Measurements from ENCODE around the gene QRICH2.

DNA sequence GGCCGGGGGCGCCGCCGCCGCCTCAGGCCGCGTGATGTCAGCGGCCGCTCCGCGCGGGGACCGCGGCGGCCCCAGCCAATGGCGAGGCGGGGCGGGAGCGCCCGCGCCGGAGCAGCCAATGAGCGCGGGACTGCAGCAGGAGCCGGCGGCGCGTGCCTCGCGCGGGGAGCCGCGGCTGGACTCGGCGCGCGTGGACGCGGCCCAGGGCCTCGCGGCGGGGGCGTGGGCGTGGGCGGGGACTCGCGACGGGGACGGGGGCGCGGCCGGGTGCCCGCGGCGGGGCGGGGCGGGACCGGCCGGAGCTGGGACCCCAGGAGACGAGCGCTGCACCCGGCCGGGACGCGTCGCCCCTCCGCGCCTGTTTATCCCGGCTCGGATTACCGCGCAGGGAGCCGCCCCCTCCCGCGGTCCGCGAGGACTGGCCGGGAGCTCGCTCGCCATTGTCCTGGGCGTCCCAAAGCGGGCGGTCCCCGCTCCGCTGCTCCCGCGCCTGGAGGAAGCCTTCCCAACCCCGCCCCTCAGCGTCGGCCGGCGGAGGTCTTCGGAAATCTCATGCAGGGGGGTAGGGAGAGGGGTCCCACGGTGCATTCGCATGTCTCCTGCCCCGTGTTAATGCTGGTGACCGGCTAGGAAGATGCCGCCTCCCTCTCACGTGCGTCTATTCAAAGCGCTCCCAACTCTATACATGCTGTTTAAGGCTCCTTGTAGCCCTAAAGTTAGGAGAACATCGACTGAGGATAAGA lies 67.4 kb downstream of the QRICH2 start, which contains the start of gene RNF157:
- TF ChIP-seq, protein P1, sequence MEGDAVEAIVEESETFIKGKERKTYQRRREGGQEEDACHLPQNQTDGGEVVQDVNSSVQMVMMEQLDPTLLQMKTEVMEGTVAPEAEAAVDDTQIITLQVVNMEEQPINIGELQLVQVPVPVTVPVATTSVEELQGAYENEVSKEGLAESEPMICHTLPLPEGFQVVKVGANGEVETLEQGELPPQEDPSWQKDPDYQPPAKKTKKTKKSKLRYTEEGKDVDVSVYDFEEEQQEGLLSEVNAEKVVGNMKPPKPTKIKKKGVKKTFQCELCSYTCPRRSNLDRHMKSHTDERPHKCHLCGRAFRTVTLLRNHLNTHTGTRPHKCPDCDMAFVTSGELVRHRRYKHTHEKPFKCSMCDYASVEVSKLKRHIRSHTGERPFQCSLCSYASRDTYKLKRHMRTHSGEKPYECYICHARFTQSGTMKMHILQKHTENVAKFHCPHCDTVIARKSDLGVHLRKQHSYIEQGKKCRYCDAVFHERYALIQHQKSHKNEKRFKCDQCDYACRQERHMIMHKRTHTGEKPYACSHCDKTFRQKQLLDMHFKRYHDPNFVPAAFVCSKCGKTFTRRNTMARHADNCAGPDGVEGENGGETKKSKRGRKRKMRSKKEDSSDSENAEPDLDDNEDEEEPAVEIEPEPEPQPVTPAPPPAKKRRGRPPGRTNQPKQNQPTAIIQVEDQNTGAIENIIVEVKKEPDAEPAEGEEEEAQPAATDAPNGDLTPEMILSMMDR (IDR thresholded peaks at IDR 0.05 in 2 of 3, conservative IDR thresholded peaks at IDR 0.05 in 1 of 3; ENCODE audit: insufficient read depth in 2 of 3, low read depth in 1 of 3, low read length in 3 of 3), result no peak
- TF ChIP-seq EZH2 (IDR thresholded peaks at IDR 0.05; ENCODE audit: borderline replicate concordance, low read depth, low read length), result no peak
- no peak for TF ChIP-seq TEAD4 (IDR thresholded peaks at IDR 0.05; ENCODE audit: low read length)
- TF ChIP-seq TEAD4 (CRISPR knock-in tag; IDR thresholded peaks at IDR 0.05; ENCODE audit: borderline replicate concordance), result no peak
- TF ChIP-seq ZNF707 (CRISPR knock-in tag; conservative IDR thresholded peaks at IDR 0.05), result no peak
- TF ChIP-seq, protein P2, sequence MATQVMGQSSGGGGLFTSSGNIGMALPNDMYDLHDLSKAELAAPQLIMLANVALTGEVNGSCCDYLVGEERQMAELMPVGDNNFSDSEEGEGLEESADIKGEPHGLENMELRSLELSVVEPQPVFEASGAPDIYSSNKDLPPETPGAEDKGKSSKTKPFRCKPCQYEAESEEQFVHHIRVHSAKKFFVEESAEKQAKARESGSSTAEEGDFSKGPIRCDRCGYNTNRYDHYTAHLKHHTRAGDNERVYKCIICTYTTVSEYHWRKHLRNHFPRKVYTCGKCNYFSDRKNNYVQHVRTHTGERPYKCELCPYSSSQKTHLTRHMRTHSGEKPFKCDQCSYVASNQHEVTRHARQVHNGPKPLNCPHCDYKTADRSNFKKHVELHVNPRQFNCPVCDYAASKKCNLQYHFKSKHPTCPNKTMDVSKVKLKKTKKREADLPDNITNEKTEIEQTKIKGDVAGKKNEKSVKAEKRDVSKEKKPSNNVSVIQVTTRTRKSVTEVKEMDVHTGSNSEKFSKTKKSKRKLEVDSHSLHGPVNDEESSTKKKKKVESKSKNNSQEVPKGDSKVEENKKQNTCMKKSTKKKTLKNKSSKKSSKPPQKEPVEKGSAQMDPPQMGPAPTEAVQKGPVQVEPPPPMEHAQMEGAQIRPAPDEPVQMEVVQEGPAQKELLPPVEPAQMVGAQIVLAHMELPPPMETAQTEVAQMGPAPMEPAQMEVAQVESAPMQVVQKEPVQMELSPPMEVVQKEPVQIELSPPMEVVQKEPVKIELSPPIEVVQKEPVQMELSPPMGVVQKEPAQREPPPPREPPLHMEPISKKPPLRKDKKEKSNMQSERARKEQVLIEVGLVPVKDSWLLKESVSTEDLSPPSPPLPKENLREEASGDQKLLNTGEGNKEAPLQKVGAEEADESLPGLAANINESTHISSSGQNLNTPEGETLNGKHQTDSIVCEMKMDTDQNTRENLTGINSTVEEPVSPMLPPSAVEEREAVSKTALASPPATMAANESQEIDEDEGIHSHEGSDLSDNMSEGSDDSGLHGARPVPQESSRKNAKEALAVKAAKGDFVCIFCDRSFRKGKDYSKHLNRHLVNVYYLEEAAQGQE (IDR thresholded peaks at IDR 0.05; ENCODE audit: borderline replicate concordance), result no peak
- TF ChIP-seq, protein P2 (CRISPR knock-in tag; IDR thresholded peaks at IDR 0.05; ENCODE audit: low read depth), result no peak
- no peak for TF ChIP-seq KDM1A (IDR thresholded peaks at IDR 0.05)
- TF ChIP-seq THAP7 (CRISPR knock-in tag; IDR thresholded peaks at IDR 0.05), result no peak
- TF ChIP-seq RCOR1 (IDR thresholded peaks at IDR 0.05; ENCODE audit: borderline replicate concordance in 1 of 2, low read depth in 2 of 2, low read length in 2 of 2), result 0 out of 4 replicates have a peak, but pooled peaks of 1 of the 2 experiments have one; percentile 32
- TF ChIP-seq EGR1 (conservative IDR thresholded peaks at IDR 0.05), result no peak
- no peak for TF ChIP-seq FOXM1 (IDR thresholded peaks at IDR 0.05; ENCODE audit: low read depth)
- no peak for TF ChIP-seq FOXM1 (CRISPR knock-in tag; IDR thresholded peaks at IDR 0.05; ENCODE audit: low read depth)
- TF ChIP-seq CBX8 (IDR thresholded peaks at IDR 0.05; ENCODE audit: borderline replicate concordance, extremely low read depth, low read depth, low read length, poor library complexity, severe bottlenecking), result no peak

Measured in K562 (cell line).